HG03196 (cell line): ENCODE measurements around the gene CYP4X1.
"Not testable (repeated sequence)": the region's sequence is repeated elsewhere in the genome, so short reads cannot be mapped to it uniquely, and the experiment has no call there.

ENCODE experiments used
- ATAC-seq: cut with Tn5 transposase; IDR thresholded peaks from one replicate; pipeline ENCODE4 v1.9.1; 2021; ENCODE audit not compliant: unreplicated experiment

CYP4X1 gene

GRCh38 chr1:47069509-47069908 lies 46.0 kb downstream of the CYP4X1 start:
- ATAC-seq = not testable (repeated sequence)

- not testable (repeated sequence) for ATAC-seq
Measured at GRCh38 chr1:47089356-47089755, 65.9 kb downstream of the CYP4X1 start.

- not testable (repeated sequence) for ATAC-seq
Measured at GRCh38 chr1:47091476-47091875, 68.0 kb downstream of the CYP4X1 start.
